ENCODE data around the gene CUZD1. TPM values are rescaled to one million over a fixed set of nuclear protein-coding genes. Genes with fewer than 3 reads are reported as not detected.
A peak's percentile ranks its signal among the peaks of the same experiment; 100 is the strongest.

Gene CUZD1
- total RNA-seq, 1 donor from 2014 or later = 0.43 TPM

GRCh38 chr10:122855745-122856144 lies 10.1 kb upstream of the CUZD1 start:
- Mint-ChIP-seq H3K9me3 (no peaks in the 10 kb centered on the region), H3K4me3 (no peak overlapping the region), H3K27ac (no peak overlapping the region), H3K4me1 (peaks cover 4% of the 10 kb centered on the region), H3K36me3 (no peaks in the 10 kb centered on the region), H3K27me3 (ENCODE audit: insufficient read depth, low read depth) (no peaks in the 10 kb centered on the region)
- peak overlapping the region; percentile 11 for H2AFZ ChIP-seq (replicated peaks)
- H3K27me3 ChIP-seq = no peaks in the 10 kb centered on the region
- H4K20me1 ChIP-seq (ENCODE audit: low read depth) = no peaks in the 10 kb centered on the region
- H3K79me2 ChIP-seq (ENCODE audit: low read depth) = no peaks in the 10 kb centered on the region
- no peak overlapping the region for H3K4me3 ChIP-seq
- no peaks in the 10 kb centered on the region for H3F3A ChIP-seq (ENCODE audit: low read depth)
- no peak overlapping the region for H3K27ac ChIP-seq
- H3K36me3 ChIP-seq = no peaks in the 10 kb centered on the region
- H3K9ac ChIP-seq = no peak overlapping the region
- H3K4me2 ChIP-seq = no peak overlapping the region
- DNase-seq (ENCODE audit: low spot score) = no peak
- no peaks in the 10 kb centered on the region for H3K9me3 ChIP-seq (ENCODE audit: low read depth)
- TF ChIP-seq EZH2 (IDR thresholded peaks at IDR 0.05) = no peak
- TF ChIP-seq CTCF (IDR thresholded peaks at IDR 0.05) = no peak
- no peak for TF ChIP-seq EZH2phosphoT487 (IDR thresholded peaks at IDR 0.05)
- H3K4me1 ChIP-seq = no peaks in the 10 kb centered on the region

- Histone ChIP-seq H2AFZ (replicated peaks) (no peak overlapping the region), H3K9ac (no peak overlapping the region), H3K4me3 (no peak overlapping the region), H3K4me1 (no peaks in the 10 kb centered on the region), H3F3A (ENCODE audit: low read depth) (no peaks in the 10 kb centered on the region), H3K36me3 (no peaks in the 10 kb centered on the region), H3K27ac (no peak overlapping the region), H3K9me3 (ENCODE audit: low read depth) (no peaks in the 10 kb centered on the region), H4K20me1 (ENCODE audit: low read depth) (no peaks in the 10 kb centered on the region), H3K4me2 (no peak overlapping the region), H3K27me3 (no peaks in the 10 kb centered on the region), H3K79me2 (ENCODE audit: low read depth) (no peaks in the 10 kb centered on the region)
- Mint-ChIP-seq H3K36me3 (no peaks in the 10 kb centered on the region), H3K27me3 (ENCODE audit: insufficient read depth, low read depth) (no peaks in the 10 kb centered on the region), H3K9me3 (no peaks in the 10 kb centered on the region), H3K4me3 (no peak overlapping the region), H3K4me1 (peaks cover 4% of the 10 kb centered on the region), H3K27ac (no peak overlapping the region)
- no peak for TF ChIP-seq EZH2 (IDR thresholded peaks at IDR 0.05)
- no peak for TF ChIP-seq CTCF (IDR thresholded peaks at IDR 0.05)
- no peak for TF ChIP-seq EZH2phosphoT487 (IDR thresholded peaks at IDR 0.05)
- no peak for DNase-seq (ENCODE audit: low spot score)
These were observed 9.0 kb upstream of the CUZD1 start for GRCh38 chr10:122854648-122855047.

- no peak overlapping the region for H3K27ac Mint-ChIP-seq
- no peaks in the 10 kb centered on the region for H3K27me3 Mint-ChIP-seq (ENCODE audit: insufficient read depth, low read depth)
- H3K36me3 Mint-ChIP-seq = no peaks in the 10 kb centered on the region
- H3K79me2 ChIP-seq (ENCODE audit: low read depth) = no peaks in the 10 kb centered on the region
- no peak overlapping the region for H3K9ac ChIP-seq
- TF ChIP-seq CTCF (IDR thresholded peaks at IDR 0.05) (no peak), EZH2phosphoT487 (IDR thresholded peaks at IDR 0.05) (no peak), EZH2 (IDR thresholded peaks at IDR 0.05) (no peak)
- H4K20me1 ChIP-seq (ENCODE audit: low read depth) = no peaks in the 10 kb centered on the region
- no peak for DNase-seq (ENCODE audit: low spot score)
- H3K4me3 Mint-ChIP-seq = no peak overlapping the region
- no peak overlapping the region for H3K4me2 ChIP-seq
- H3K27ac ChIP-seq = no peak overlapping the region
- H2AFZ ChIP-seq (replicated peaks) = no peak overlapping the region
- no peaks in the 10 kb centered on the region for H3K27me3 ChIP-seq
- no peaks in the 10 kb centered on the region for H3K36me3 ChIP-seq
- H3K9me3 ChIP-seq (ENCODE audit: low read depth) = no peaks in the 10 kb centered on the region
- H3K9me3 Mint-ChIP-seq = no peaks in the 10 kb centered on the region
- H3K4me1 Mint-ChIP-seq = peaks cover 4% of the 10 kb centered on the region
- H3F3A ChIP-seq (ENCODE audit: low read depth) = no peaks in the 10 kb centered on the region
- H3K4me3 ChIP-seq = no peak overlapping the region
- H3K4me1 ChIP-seq = no peaks in the 10 kb centered on the region
These were observed 8.1 kb upstream of the CUZD1 start for GRCh38 chr10:122853665-122854313.
